ENCODE results near the gene ZNF276.
"Not testable (repeated sequence)": the region's sequence is repeated elsewhere in the genome, so short reads cannot be mapped to it uniquely, and the experiment has no call there.

DNA sequence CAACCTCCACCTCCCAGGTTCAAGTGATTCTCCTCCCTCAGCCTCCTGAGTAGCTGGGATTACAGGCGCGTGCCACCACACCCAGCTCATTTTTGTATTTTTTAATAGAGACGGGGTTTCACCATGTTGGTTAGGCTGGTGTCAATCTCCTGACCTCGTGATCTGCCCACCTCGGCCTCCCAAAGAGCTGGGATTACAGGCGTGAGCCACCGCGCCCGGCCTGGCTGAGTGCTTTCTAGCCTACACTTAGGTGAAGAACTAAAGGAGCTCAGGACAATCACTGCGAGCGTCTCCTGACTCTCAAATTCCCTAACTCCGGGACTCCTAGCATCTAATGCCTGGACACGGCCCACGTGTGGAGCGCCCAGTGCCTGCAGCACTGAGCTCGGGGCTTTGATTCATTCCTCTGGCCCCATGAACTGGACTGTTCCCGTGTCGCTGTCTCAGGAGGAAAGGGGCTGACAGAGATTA lies 21.7 kb upstream of the ZNF276 start:
- TF ChIP-seq, protein P1, sequence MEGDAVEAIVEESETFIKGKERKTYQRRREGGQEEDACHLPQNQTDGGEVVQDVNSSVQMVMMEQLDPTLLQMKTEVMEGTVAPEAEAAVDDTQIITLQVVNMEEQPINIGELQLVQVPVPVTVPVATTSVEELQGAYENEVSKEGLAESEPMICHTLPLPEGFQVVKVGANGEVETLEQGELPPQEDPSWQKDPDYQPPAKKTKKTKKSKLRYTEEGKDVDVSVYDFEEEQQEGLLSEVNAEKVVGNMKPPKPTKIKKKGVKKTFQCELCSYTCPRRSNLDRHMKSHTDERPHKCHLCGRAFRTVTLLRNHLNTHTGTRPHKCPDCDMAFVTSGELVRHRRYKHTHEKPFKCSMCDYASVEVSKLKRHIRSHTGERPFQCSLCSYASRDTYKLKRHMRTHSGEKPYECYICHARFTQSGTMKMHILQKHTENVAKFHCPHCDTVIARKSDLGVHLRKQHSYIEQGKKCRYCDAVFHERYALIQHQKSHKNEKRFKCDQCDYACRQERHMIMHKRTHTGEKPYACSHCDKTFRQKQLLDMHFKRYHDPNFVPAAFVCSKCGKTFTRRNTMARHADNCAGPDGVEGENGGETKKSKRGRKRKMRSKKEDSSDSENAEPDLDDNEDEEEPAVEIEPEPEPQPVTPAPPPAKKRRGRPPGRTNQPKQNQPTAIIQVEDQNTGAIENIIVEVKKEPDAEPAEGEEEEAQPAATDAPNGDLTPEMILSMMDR (IDR thresholded peaks at IDR 0.05; ENCODE audit: insufficient read depth, low read length) = not testable (repeated sequence)
- TF ChIP-seq SPI1 (IDR thresholded peaks at IDR 0.05; ENCODE audit: borderline replicate concordance, low read depth); POLR2AphosphoS5 (IDR thresholded peaks at IDR 0.05; ENCODE audit: low read depth); GABPA (IDR thresholded peaks at IDR 0.05; ENCODE audit: low read depth): not testable (repeated sequence)
- TF ChIP-seq, protein P2, sequence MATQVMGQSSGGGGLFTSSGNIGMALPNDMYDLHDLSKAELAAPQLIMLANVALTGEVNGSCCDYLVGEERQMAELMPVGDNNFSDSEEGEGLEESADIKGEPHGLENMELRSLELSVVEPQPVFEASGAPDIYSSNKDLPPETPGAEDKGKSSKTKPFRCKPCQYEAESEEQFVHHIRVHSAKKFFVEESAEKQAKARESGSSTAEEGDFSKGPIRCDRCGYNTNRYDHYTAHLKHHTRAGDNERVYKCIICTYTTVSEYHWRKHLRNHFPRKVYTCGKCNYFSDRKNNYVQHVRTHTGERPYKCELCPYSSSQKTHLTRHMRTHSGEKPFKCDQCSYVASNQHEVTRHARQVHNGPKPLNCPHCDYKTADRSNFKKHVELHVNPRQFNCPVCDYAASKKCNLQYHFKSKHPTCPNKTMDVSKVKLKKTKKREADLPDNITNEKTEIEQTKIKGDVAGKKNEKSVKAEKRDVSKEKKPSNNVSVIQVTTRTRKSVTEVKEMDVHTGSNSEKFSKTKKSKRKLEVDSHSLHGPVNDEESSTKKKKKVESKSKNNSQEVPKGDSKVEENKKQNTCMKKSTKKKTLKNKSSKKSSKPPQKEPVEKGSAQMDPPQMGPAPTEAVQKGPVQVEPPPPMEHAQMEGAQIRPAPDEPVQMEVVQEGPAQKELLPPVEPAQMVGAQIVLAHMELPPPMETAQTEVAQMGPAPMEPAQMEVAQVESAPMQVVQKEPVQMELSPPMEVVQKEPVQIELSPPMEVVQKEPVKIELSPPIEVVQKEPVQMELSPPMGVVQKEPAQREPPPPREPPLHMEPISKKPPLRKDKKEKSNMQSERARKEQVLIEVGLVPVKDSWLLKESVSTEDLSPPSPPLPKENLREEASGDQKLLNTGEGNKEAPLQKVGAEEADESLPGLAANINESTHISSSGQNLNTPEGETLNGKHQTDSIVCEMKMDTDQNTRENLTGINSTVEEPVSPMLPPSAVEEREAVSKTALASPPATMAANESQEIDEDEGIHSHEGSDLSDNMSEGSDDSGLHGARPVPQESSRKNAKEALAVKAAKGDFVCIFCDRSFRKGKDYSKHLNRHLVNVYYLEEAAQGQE (IDR thresholded peaks at IDR 0.05; ENCODE audit: insufficient replicate concordance, low read depth) = not testable (repeated sequence)
